HEK293 (cell line): ENCODE results near the gene SERPINB6.
A peak's percentile ranks its signal among the peaks of the same experiment; 100 is the strongest.

Experiments used
- BCL6B ChIP-seq: fragments of 450-650 bp; formaldehyde crosslinking; IDR thresholded peaks from 2 replicates; pipeline ENCODE4 v1.5.1; 2017; ENCODE audit warnings: missing biosample characterization, missing genetic modification characterization
- GLI2 ChIP-seq: fragments of 450-650 bp; formaldehyde crosslinking; IDR thresholded peaks from 2 replicates; pipeline ENCODE4; 2017; ENCODE audit warnings: missing biosample characterization, missing genetic modification characterization, low read depth, borderline replicate concordance
- INSM2 ChIP-seq: fragments of 450-650 bp; formaldehyde crosslinking; IDR thresholded peaks from 2 replicates; pipeline ENCODE4 v1.5.1; 2016; ENCODE audit warnings: missing biosample characterization, missing genetic modification characterization
- MYNN ChIP-seq: fragments of 450-650 bp; formaldehyde crosslinking; IDR thresholded peaks from 2 replicates; pipeline ENCODE4 v1.5.1; 2016; ENCODE audit warnings: missing biosample characterization, missing genetic modification characterization, borderline replicate concordance
- OSR2 ChIP-seq: fragments of 450-650 bp; formaldehyde crosslinking; IDR thresholded peaks from 2 replicates; pipeline ENCODE4 v1.5.1; 2016; ENCODE audit warnings: missing biosample characterization, missing genetic modification characterization
- PATZ1 ChIP-seq: fragments of 450-650 bp; formaldehyde crosslinking; IDR thresholded peaks from 2 replicates; pipeline ENCODE4 v1.5.1; 2016; ENCODE audit warnings: missing biosample characterization, missing genetic modification characterization
- SP7 ChIP-seq: fragments of 450-650 bp; formaldehyde crosslinking; IDR thresholded peaks from 2 replicates; pipeline ENCODE4 v1.5.1; 2016; ENCODE audit warnings: missing biosample characterization, missing genetic modification characterization
- TCF7L2 ChIP-seq: IDR thresholded peaks from 2 replicates; pipeline ENCODE4 v1.6.1; 2011; ENCODE audit warnings: low read depth, mild to moderate bottlenecking, inconsistent platforms, low read length, moderate library complexity, borderline replicate concordance
- TSHZ1 ChIP-seq: fragments of 450-650 bp; formaldehyde crosslinking; IDR thresholded peaks from 2 replicates; pipeline ENCODE4 v1.5.1; 2016; ENCODE audit warnings: missing biosample characterization, missing genetic modification characterization, borderline replicate concordance
- ZBTB6 ChIP-seq: fragments of 450-650 bp; formaldehyde crosslinking; IDR thresholded peaks from 2 replicates; pipeline ENCODE4 v1.5.1; 2017; ENCODE audit warnings: missing biosample characterization, missing genetic modification characterization
- ZFP37 ChIP-seq: fragments of 450-650 bp; formaldehyde crosslinking; IDR thresholded peaks from 2 replicates; pipeline ENCODE4 v1.5.1; 2016; ENCODE audit warnings: missing biosample characterization, missing genetic modification characterization
- ZNF202 ChIP-seq: fragments of 450-650 bp; formaldehyde crosslinking; IDR thresholded peaks from 2 replicates; pipeline ENCODE4 v1.5.1; 2016; ENCODE audit warnings: missing biosample characterization, missing genetic modification characterization, borderline replicate concordance
- ZNF211 ChIP-seq: fragments of 450-650 bp; formaldehyde crosslinking; IDR thresholded peaks from 2 replicates; pipeline ENCODE4 v1.5.1; 2016; ENCODE audit warnings: low read depth, missing biosample characterization, missing genetic modification characterization
- ZNF23 ChIP-seq: fragments of 450-650 bp; formaldehyde crosslinking; IDR thresholded peaks from 2 replicates; pipeline ENCODE4 v1.5.1; 2016; ENCODE audit warnings: missing biosample characterization, missing genetic modification characterization, borderline replicate concordance
- ZNF394 ChIP-seq: fragments of 450-650 bp; formaldehyde crosslinking; IDR thresholded peaks from 2 replicates; pipeline ENCODE4 v1.5.1; 2016; ENCODE audit warnings: missing biosample characterization, missing genetic modification characterization, mild to moderate bottlenecking, moderate library complexity, borderline replicate concordance
- ZNF449 ChIP-seq: fragments of 450-650 bp; formaldehyde crosslinking; IDR thresholded peaks from 2 replicates; pipeline ENCODE4 v1.5.1; 2017; ENCODE audit warnings: missing biosample characterization, mild to moderate bottlenecking, missing genetic modification characterization, moderate library complexity
- ZNF600 ChIP-seq: fragments of 450-650 bp; formaldehyde crosslinking; IDR thresholded peaks from 2 replicates; pipeline ENCODE4 v1.5.1; 2016; ENCODE audit warnings: missing biosample characterization, missing genetic modification characterization
- ZNF629 ChIP-seq: fragments of 450-650 bp; formaldehyde crosslinking; IDR thresholded peaks from 2 replicates; pipeline ENCODE4 v1.5.1; 2017; ENCODE audit warnings: missing biosample characterization, missing genetic modification characterization
- ZNF692 ChIP-seq: fragments of 450-650 bp; formaldehyde crosslinking; IDR thresholded peaks from 2 replicates; pipeline ENCODE4 v1.5.1; 2016; ENCODE audit warnings: missing biosample characterization, missing genetic modification characterization
- ZNF707 ChIP-seq: fragments of 450-650 bp; formaldehyde crosslinking; IDR thresholded peaks from 2 replicates; pipeline ENCODE4 v1.5.1; 2016; ENCODE audit warnings: missing biosample characterization, missing genetic modification characterization
- ZSCAN4 ChIP-seq: fragments of 450-650 bp; formaldehyde crosslinking; IDR thresholded peaks from 2 replicates; pipeline ENCODE4 v1.5.1; 2017; ENCODE audit warnings: missing biosample characterization, missing genetic modification characterization
- ZSCAN5A ChIP-seq: fragments of 450-650 bp; formaldehyde crosslinking; IDR thresholded peaks from 2 replicates; pipeline ENCODE4 v1.5.1; 2016; ENCODE audit warnings: missing biosample characterization, missing genetic modification characterization
- ZXDB ChIP-seq: fragments of 450-650 bp; formaldehyde crosslinking; IDR thresholded peaks from 2 replicates; pipeline ENCODE4 v1.5.1; 2016; ENCODE audit warnings: missing biosample characterization, missing genetic modification characterization

Gene SERPINB6

GRCh38 chr6:2986722-2987221, 15.4 kb upstream of the SERPINB6 start (continued):
- TF ChIP-seq INSM2 (peak; percentile 85), OSR2 (tag by site-specific recombination) (peak; percentile 45; the same call in 1 of the 2 replicates), GLI2 (tag by site-specific recombination) (0 out of 2 replicates have a peak, but pooled peaks have one; percentile 11), SP7 (tag by site-specific recombination) (peak; percentile 89), ZBTB6 (tag by site-specific recombination) (peak; percentile 66), ZNF600 (tag by site-specific recombination) (peak; percentile 91), ZNF629 (tag by site-specific recombination) (peak; percentile 66; the same call in 1 of the 2 replicates), ZNF211 (no peak), MYNN (tag by site-specific recombination) (no peak), ZNF394 (tag by site-specific recombination) (no peak), ZNF692 (no peak), TSHZ1 (tag by site-specific recombination) (peak; percentile 41; the same call in 1 of the 2 replicates), ZNF707 (tag by site-specific recombination) (no peak), ZNF202 (tag by site-specific recombination) (no peak), ZNF449 (tag by site-specific recombination) (peak; percentile 18; the same call in 1 of the 2 replicates), ZFP37 (no peak), ZSCAN5A (no peak), ZNF23 (no peak), ZSCAN4 (tag by site-specific recombination) (no peak), TCF7L2 (no peak), PATZ1 (tag by site-specific recombination) (peak; percentile 12; the same call in 1 of the 2 replicates), ZXDB (tag by site-specific recombination) (peak; percentile 46), BCL6B (peak; percentile 69)
